GM18498 (cell line): ENCODE results near the gene FBH1.
A peak's percentile ranks its signal among the peaks of the same experiment; 100 is the strongest.
"Not testable (repeated sequence)": the region's sequence is repeated elsewhere in the genome, so short reads cannot be mapped to it uniquely, and the experiment has no call there.

Experiments used
- ATAC-seq: cut with Tn5 transposase; IDR thresholded peaks from one replicate; pipeline ENCODE4 v1.9.1; 2021; ENCODE audit warnings: mild to moderate bottlenecking, moderate library complexity; ENCODE audit not compliant: unreplicated experiment

The FBH1 gene

GRCh38 chr10:5889624-5890451, at the start of gene FBH1, which contains the start of gene ANKRD16:
Gene FBH1 (plus strand): TSS chr10:5890243. CDS start chr10:5890346, 103 bp downstream.
Gene ANKRD16 (minus strand): TSS chr10:5889893. CDS start chr10:5889354, 539 bp downstream.
- ATAC-seq = peak; percentile 89

GRCh38 chr10:5840314-5841307, 49.4 kb upstream of the FBH1 start:
- ATAC-seq = peak; percentile 81

GRCh38 chr10:5841965-5842364, 48.1 kb upstream of the FBH1 start:
- no peak for ATAC-seq

DNA sequence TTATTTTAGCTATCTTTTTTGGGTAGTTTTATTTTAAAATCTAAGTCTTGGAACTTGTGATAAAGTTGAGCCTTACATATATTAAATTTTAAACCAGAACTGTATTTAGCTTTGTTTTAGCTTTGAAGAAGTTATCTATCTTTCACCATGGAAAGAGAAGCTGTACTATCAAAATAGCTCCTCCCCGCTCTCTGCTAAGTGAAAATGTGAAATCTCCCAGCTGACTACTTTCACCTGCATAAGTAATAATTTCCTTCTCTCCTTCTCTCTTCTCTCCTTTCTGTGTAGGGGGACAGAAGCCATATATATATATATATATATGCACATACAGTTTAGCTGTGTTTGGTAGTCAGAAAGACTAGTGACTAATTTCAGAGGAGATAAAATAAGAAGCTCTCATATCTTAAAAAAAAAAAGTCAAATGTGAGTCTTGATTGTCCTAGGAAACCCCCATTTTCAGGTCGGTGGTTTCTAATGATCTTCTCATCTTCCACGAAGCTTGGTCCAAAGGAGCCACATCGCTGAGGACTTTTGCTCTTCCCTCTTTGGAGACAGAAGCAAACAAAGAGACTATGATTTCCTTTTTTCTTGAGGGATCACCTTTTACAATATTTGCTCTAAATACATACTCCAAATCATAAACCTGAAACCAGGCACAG, 46.2 kb upstream of the FBH1 start:
- no peak for ATAC-seq

DNA sequence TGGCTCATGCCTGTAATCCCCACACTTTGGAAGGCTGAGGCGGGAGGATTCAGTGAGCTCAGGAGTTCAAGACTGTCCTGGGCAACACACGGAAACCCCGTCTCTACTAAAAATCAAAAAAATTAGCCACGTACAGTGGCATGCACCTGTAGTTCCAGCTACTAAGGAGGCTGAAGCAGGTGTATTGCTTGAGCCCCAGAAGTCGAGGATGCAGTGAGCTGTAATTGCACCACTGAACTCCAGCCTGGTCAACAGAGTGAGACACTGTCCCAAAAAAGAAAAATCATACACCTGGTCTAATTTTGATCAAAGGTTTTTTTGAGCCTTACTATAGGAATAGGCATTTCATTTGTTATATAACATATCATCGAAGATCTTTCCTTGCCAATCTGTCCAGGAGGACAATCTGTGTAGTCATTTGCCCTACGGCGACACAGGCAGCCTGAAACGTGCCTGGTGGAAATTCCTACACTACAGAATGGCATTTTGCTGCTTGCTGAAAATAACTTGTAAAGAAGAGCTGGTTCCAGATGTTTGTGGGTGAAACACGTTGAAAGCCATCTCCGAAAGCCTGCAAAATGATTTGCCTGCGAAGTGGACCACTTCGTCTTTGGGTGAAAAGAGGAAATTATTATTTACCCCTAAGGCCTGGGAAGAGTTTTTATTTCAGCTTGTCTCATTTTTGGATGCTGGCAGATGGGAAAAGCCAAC, 45.5 kb upstream of the FBH1 start:
- ATAC-seq = no peak

DNA sequence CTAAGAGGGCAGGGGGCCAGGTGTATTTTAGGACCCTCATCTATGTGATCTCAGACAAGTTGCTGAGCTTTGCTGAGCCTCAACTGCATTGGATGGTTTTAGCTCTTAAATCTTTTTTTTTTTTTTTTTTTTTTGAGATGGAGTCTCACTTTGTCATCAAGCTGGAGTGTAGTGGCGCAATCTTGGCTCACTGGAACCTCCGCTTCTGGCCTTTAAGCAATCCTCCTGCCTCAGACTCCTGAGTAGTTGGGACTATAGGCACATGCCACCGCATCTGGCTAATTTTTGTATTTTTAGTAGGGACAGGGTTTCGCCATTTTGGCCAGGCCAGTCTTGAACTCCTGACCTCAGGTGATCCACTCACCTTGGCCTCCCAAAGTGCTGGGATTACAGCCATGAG, 43.4 kb upstream of the FBH1 start:
- ATAC-seq = not testable (repeated sequence)

GRCh38 chr10:5854131-5854475, 35.9 kb upstream of the FBH1 start:
- no peak for ATAC-seq

GRCh38 chr10:5855979-5856700, 33.9 kb upstream of the FBH1 start:
- no peak for ATAC-seq

- no peak for ATAC-seq
These were observed 33.4 kb upstream of the FBH1 start for GRCh38 chr10:5856701-5857004.

- no peak for ATAC-seq
These were observed 31.2 kb upstream of the FBH1 start for GRCh38 chr10:5858811-5859210.

DNA sequence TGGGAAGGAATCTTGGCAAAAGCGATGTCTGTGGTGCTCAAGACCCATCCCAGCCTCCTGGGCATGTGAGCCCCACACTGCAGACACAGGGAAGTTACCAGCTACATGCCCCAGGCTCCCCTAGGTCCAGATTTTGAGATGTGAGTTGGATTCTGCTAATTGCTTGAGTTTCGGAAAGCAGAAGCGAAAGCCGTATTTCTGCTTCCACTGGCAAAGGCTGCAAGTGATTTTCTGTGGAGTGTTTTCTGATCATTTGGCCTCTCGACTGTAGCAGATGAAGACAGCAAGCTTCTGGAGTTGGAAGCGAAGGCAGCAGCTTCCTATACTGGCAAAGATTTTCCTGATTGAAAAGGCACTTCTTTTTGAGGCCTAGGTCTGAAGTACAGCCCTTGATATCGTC, 30.0 kb upstream of the FBH1 start:
- ATAC-seq = no peak

GRCh38 chr10:5862360-5862961, 27.6 kb upstream of the FBH1 start:
- peak; percentile 98 for ATAC-seq

GRCh38 chr10:5862981-5863685, 26.9 kb upstream of the FBH1 start:
- not testable (repeated sequence) for ATAC-seq

DNA sequence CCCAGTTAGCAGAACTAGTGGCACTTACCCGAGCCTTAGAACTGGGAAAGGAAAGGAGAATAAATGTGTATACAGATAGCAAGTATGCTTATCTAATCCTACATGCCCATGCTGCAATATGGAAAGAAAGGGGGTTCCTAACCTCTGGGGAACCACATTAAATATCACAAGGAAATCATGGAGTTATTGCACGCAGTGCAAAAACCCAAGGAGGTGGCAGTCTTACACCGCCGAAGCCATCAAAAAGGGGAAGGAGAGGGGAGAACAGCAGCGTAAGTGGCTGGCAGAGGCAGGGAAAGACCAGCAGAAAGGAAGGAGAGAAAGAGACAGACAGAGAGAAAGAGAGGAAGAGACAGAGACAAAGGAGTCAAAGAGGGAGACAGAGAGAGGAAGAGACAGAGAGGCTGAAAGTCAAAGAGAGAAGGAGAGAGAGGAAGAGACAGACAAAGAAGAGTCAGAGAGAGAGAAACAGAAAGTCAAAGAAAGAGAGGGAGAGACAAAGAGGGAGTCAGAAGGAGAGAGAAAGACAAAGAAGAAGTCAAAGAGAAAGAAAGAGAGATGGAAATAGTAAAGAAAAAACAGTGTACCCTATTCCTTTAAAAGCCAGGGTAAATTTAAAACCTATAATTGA, 23.5 kb upstream of the FBH1 start:
- ATAC-seq = not testable (repeated sequence)

- not testable (repeated sequence) for ATAC-seq
These were observed 22.9 kb upstream of the FBH1 start for GRCh38 chr10:5867091-5867615.

DNA sequence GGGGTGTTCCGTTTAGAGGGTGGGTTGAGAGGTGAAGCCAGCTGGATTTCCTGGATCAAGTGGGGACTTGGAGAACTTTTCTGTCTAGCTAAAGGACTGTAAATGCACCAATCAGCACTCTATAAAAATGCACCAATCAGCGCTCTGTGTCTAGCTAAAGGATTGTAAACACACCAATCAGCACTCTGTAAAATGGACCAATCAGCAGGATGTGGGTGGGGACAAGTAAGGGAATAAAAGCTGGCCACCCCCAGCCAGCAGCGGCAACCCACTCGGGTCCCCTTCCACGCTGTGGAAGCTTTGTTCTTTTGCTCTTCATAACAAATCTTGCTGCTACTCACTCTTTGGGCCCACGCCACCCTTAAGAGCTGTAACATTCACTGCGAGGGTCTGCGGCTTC, 21.7 kb upstream of the FBH1 start:
- not testable (repeated sequence) for ATAC-seq

DNA sequence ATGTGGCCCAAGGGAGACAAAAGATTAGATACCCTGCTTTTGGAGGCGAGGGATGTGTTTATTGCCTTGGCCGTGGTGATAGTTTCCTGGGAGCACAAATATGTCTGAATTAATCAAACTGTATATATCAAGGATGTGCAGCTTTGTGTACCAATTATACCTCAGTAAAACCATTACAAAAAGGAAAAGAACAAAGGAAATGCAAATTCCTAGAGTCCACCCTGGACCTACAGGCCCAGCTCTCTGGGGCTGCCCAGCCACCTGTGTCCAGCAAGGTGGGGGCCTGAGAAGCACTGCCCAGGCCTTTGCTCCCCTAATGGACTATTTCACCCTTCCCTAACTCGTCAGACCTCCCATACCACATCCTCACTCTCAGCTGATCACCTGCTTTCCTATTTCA, 20.9 kb upstream of the FBH1 start:
- ATAC-seq = no peak

DNA sequence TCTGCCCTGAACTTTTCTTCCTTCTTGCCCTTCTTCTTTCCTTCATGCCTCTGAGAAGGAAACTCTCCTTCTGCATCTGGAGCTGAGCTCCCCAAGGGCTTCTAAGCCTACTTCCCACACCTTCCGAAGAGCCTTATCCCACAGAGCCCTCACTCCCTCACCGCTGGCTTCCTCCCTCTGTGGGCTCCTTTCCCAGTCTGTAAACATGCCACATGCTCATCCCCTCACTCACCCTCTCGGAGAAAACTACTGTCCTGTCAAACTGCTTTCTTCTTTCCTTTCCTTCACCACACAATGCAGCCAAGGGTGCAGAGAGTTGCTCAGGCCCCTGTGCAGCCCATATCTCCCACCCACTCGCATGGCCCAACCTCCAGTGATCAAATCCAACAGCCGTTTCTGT, 18.4 kb upstream of the FBH1 start:
- ATAC-seq = no peak
